UCSD-AML1 (cell line): Measurements from ENCODE around the gene CCDC85C.

Source experiments
- DNase-seq: peaks from one replicate; lab custom pipeline; 2025; ENCODE audit not compliant: unreplicated experiment; lab: John Stamatoyannopoulos, UW

CCDC85C gene

GRCh38 chr14:99479906-99480869, 123.8 kb downstream of the CCDC85C start, which contains the start of gene SETD3:
Gene SETD3 (minus strand): TSS chr14:99480859. CDS start chr14:99465805, 15,054 bp downstream.
- peak; percentile 82 for DNase-seq

GRCh38 chr14:99479160-99479905, 124.7 kb downstream of the CCDC85C start:
- no peak for DNase-seq

DNA sequence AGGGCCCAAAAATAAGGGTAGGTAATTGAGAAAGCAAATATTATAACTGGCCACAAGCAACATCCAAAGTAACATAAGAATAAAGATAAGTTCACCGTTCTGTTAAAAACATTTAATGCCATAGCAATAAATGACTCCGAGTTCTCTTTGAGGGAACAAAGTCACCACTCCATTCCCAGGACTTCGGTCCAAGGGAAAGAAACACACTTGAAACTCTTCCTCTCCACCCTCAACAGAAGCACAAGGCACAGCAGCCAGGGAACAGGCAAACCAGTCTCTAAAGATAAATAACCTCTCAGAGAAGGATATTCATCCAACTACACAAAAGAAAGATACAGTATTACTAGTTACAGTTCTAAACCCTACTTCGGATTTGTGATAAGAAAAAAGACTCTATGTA, 125.9 kb downstream of the CCDC85C start:
- DNase-seq: no peak

DNA sequence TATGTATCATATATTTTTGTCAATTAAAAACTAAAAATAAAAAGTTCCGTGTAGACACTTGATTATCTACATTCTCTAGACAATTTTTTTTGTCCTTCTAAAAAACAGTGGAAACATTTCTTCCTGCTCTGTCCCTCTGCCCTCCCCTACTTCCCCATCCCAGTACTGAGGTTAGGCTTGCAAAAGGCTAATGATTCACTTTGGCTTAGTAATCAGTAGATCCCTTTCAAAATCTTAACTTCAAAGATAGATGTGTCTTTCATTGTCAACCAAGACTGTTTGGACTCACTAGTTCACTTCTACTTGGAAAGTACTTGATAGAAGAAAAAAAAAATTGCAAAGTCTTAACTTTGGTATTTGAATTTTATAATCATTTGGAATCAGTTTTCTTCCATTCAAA, 127.1 kb downstream of the CCDC85C start:
- DNase-seq: no peak

DNA sequence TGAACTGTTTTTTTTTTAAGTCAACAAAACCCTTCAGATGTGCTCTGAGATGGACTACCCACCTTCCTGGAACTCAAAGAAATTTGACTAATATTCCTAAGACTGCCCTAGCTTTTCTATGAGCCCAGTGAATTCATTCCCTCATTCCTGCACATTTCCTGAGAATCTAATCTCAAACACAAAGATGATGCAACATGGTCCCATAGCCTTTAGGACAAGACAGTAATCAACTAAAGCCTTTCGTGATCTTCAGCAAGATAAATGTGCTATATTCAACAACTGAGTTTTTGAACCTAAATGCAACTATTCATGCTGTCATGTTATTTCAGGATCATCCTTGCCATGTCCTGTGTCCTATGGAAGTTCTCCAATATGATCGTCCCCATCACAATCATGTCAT, 128.3 kb downstream of the CCDC85C start:
- DNase-seq: no peak

DNA sequence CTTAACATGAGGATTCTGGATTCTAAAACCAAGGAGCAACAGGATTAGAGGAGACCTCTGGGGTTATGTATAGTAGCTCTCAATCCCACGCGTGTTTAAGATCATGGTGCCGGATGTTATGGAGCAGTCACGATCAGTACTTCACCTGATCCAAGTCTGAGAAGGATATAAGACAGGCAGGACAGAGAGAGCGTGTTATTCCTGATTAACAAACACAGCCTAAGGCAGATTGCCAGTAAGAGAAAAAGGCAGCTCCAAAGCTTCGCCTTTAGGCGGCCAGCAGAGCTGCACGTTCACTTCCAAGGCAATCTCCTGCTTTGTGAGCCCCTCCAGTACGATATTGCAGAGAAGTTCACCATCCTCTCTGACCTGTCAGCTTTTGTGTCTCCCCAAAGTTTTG, 128.8 kb downstream of the CCDC85C start:
- DNase-seq: no peak

- no peak for DNase-seq
These were observed 130.5 kb downstream of the CCDC85C start for GRCh38 chr14:99473458-99473857.

DNA sequence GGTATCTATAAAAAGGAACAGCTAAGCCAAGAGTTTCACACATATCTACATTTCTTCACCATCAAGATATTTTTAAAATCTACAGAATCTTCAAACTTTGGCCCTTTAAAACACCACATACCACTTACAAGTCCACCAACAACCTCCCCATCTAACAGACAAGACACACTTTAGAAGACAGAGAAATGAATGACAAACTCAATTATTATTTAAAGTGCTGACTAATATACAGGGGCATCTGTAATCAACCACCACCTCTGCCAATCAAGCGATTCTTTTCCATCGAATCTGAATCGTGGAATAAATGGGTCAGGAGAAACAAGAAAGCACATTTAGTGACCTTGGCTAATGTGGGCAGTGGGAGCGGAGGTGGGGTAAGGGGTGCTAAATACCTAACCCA, 131.1 kb downstream of the CCDC85C start:
- DNase-seq: no peak

GRCh38 chr14:99471731-99472130, 132.3 kb downstream of the CCDC85C start:
- no peak for DNase-seq

- DNase-seq: no peak
These were observed 135.0 kb downstream of the CCDC85C start for GRCh38 chr14:99468836-99469592.

DNA sequence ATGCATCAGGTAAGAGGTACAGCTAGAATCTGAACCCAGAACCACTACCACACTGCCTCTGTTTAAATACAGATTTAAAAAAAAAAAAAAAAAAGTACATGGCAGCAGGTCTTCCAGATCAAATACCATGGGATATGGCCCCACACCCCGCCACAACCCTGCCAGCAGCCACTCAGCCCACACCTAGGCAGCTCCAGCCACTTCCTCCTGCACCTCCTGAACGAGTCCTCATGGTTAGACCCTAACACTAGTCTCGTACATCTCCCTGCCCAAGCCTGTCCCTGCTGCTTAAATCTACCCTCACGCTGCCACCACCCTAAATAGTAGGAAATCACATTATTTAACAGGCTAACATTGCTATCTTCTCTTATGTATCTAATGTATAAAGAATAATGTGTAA, 135.9 kb downstream of the CCDC85C start:
- DNase-seq: no peak

- DNase-seq: no peak
These were observed 136.5 kb downstream of the CCDC85C start for GRCh38 chr14:99467336-99468078.

DNA sequence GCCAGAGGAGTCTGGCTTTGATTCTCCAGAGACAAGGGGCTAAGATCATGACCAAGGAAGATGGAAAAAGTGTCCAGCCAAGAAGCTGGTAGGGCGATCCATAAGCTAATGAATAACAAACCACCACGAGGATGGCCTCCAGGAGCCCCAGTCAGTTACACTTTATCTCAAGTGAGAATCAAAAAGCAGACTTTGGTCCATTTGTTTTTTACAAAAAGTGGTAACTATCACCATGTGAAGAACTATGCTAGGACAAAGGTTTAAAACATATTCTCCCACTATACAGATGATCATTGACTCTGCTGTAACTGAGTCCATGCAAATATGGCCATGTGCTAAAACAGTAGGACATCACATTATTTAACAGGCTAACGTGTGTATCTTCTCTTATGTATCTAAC, 137.2 kb downstream of the CCDC85C start:
- DNase-seq: no peak

GRCh38 chr14:99465288-99465687, 138.7 kb downstream of the CCDC85C start:
- DNase-seq: no peak

DNA sequence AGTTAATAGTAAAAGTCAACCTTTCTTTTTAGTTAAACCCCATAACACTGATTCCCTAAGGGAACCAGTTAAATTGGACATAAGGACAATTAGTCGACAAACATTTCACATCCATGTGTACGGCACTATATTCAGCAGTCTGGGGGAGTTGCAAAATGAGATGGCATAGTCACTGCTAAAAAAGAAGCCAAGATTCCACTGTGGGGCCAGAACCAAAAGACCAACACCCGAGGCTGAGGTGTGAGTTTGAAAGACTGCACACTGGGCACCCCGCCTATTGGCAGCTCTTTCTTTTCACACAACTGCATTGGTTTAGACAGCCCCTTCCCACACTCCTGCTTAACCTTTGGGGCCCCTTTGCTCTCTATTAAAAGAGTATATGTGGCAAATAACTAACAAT, 140.0 kb downstream of the CCDC85C start:
- no peak for DNase-seq

- no peak for DNase-seq
These were observed 141.8 kb downstream of the CCDC85C start for GRCh38 chr14:99462210-99462609.

DNA sequence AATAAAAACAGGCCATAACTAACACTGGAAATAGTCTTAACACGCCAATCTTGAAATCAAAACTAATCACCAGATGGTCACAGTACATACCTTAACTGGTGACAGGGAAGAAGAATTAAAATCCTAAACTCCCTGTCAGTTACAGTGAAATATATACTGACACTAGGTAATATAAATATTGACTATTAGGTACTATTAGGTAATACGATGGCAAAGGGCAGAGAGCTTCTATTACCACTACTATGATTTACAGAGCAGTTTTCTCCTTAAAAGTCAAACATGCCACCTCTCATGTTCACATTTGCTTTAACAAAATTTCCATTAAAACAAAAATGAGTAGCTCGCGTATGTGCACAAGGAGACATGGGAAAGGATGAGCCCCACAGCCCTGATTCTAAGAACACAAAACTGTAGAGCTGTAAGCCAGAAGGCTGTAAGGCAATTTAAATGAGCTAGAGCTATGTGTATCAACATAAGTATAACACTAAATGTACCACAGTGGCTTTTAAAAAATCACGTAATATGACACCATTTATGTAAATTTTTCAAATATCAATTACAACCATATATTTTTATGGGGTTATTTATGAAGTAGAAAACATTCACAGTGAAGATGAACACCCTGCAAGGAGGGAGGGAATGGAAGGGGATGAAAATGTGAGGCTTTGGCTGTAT, 142.5 kb downstream of the CCDC85C start:
- DNase-seq: no peak

GRCh38 chr14:99460793-99461192, 143.2 kb downstream of the CCDC85C start:
- no peak for DNase-seq

- DNase-seq: no peak
These were observed 144.4 kb downstream of the CCDC85C start for GRCh38 chr14:99459481-99460100.

DNA sequence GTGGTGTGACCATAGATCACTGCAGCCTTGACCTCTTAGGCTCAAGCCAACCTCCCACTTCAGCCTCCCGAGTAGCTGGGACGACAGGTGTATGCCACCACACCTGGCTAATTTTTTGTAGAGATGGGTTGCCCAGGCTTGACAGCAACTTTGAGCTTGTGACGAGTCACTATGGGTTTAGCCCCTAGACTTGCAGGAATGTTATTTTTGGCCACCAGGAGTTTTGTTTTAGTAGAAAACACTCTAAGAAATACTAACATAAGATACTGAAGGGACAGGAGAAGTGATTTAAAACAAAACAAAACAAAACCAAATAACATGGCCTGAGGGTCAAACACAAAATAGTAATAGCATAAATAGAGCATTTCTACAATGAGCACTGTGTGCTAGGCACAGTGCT, 149.8 kb downstream of the CCDC85C start:
- DNase-seq: no peak
